ENCODE results near the gene DNAJC5G. TPM values are rescaled to one million over a fixed set of nuclear protein-coding genes. Genes with fewer than 3 reads are reported as not detected.

Gene DNAJC5G
- total and polyA plus RNA-seq, 2 donors (not counting 1 experiment from before 2014, with no cell fraction given), result not detected

- no peak overlapping the region for H3K4me2 ChIP-seq (ENCODE audit: extremely low read depth, insufficient read depth, low read length)
- no peak for DNase-seq (ENCODE audit: low read depth in 2 of 2)
- H3K9ac ChIP-seq (ENCODE audit: insufficient read depth, low read length), result no peak overlapping the region
- H3K4me1 ChIP-seq (ENCODE audit: control insufficient read depth, extremely low read depth, insufficient read depth, low read length), result no peaks in the 10 kb centered on the region
- H3K27me3 ChIP-seq (ENCODE audit: control insufficient read depth, insufficient read depth, low read length), result peaks cover 37% of the 10 kb centered on the region
- H2AFZ ChIP-seq (ENCODE audit: low read length), result no peak overlapping the region
- H3K27ac ChIP-seq (ENCODE audit: insufficient read depth, low read length), result no peak overlapping the region
- H3K79me2 ChIP-seq (ENCODE audit: control insufficient read depth, insufficient read depth, low read length), result no peaks in the 10 kb centered on the region
- no peak overlapping the region for H3K4me3 ChIP-seq (replicated peaks in 1 of 4; ENCODE audit: control extremely low read depth in 1 of 4, insufficient read depth in 1 of 4, low read depth in 3 of 4, low read length in 4 of 4)
- TF ChIP-seq CTCF (conservative IDR thresholded peaks at IDR 0.05 in 1 of 2, IDR thresholded peaks at IDR 0.05 in 1 of 2; ENCODE audit: low read depth in 1 of 2, low read length in 2 of 2) (no peak), EZH2 (IDR thresholded peaks at IDR 0.05; ENCODE audit: low read length, missing control alignments) (peak; percentile 79)
- H3K9me3 ChIP-seq (ENCODE audit: control insufficient read depth, insufficient read depth, low read depth, low read length), result no peaks in the 10 kb centered on the region
- H3K36me3 ChIP-seq (ENCODE audit: control insufficient read depth, insufficient read depth, low read length), result peaks cover 2% of the 10 kb centered on the region
- no peaks in the 10 kb centered on the region for H4K20me1 ChIP-seq (ENCODE audit: control insufficient read depth, extremely low read depth, insufficient read depth, low read length)
These were observed 32.5 kb downstream of the DNAJC5G start for GRCh38 chr2:27307545-27308358.

- H2AFZ ChIP-seq (ENCODE audit: low read length), result no peak within 1 kb of the TSS
These were observed 33.2 kb downstream of the DNAJC5G start, which contains the start of gene UCN for GRCh38 chr2:27308359-27308881. UCN (minus strand) TSS chr2:27308445; CDS start chr2:27307895, 550 bp downstream.

More at GRCh38 chr2:27308359-27308881, 33.2 kb downstream of the DNAJC5G start, which contains the start of gene UCN:
- H3K79me2 ChIP-seq (ENCODE audit: control insufficient read depth, insufficient read depth, low read length), result no peaks in the 10 kb centered on the region
- no peak within 1 kb of the TSS for H3K9ac ChIP-seq (ENCODE audit: insufficient read depth, low read length)
- no peak for TF ChIP-seq CTCF (conservative IDR thresholded peaks at IDR 0.05 in 1 of 2, IDR thresholded peaks at IDR 0.05 in 1 of 2; ENCODE audit: low read depth in 1 of 2, low read length in 2 of 2)
- TF ChIP-seq EZH2 (IDR thresholded peaks at IDR 0.05; ENCODE audit: low read length, missing control alignments), result peak; percentile 7
- no peak within 1 kb of the TSS for H3K4me2 ChIP-seq (ENCODE audit: extremely low read depth, insufficient read depth, low read length)
- no peak within 1 kb of the TSS for H3K27ac ChIP-seq (ENCODE audit: insufficient read depth, low read length)
- no peaks in the 10 kb centered on the region for H4K20me1 ChIP-seq (ENCODE audit: control insufficient read depth, extremely low read depth, insufficient read depth, low read length)
- peaks cover 37% of the 10 kb centered on the region for H3K27me3 ChIP-seq (ENCODE audit: control insufficient read depth, insufficient read depth, low read length)
- no peak within 1 kb of the TSS for H3K4me3 ChIP-seq (replicated peaks in 1 of 4; ENCODE audit: control extremely low read depth in 1 of 4, insufficient read depth in 1 of 4, low read depth in 3 of 4, low read length in 4 of 4)
- DNase-seq (ENCODE audit: low read depth in 2 of 2), result peak; percentile 38 to 41
- no peaks in the 10 kb centered on the region for H3K4me1 ChIP-seq (ENCODE audit: control insufficient read depth, extremely low read depth, insufficient read depth, low read length)
- H3K36me3 ChIP-seq (ENCODE audit: control insufficient read depth, insufficient read depth, low read length), result peaks cover 2% of the 10 kb centered on the region
- H3K9me3 ChIP-seq (ENCODE audit: control insufficient read depth, insufficient read depth, low read depth, low read length), result no peaks in the 10 kb centered on the region

All from fibroblast of lung (primary cell).